Transverse colon (tissue), 3 donors: ENCODE measurements around the gene MCAM.

ENCODE experiments used
- POLR2A ChIP-seq: fragments of 450-650 bp; IDR thresholded peaks from one replicate; pipeline ENCODE4 v1.6.1; 2016; ENCODE audit warnings: antibody characterized with exemption, mild to moderate bottlenecking, moderate library complexity
- TF ChIP-seq, protein P1 (sequence below), 5 experiments: fragments of 200-600 bp in 3 of 5; fragments of 450-650 bp in 2 of 5; sonication (generic) in 3 of 5; IDR thresholded peaks; 1 replicate in 2 of 5; 2 replicates in 3 of 5; pipeline ENCODE4 v1.5.1; 2016 to 2017; ENCODE audit warnings: antibody characterized with exemption in 5 of 5, inconsistent platforms in 3 of 5, mild to moderate bottlenecking in 2 of 5, moderate library complexity in 1 of 5

GRCh38 chr11:119324189-119324588 lies 7.3 kb upstream of the MCAM start:
- TF ChIP-seq, protein P1, sequence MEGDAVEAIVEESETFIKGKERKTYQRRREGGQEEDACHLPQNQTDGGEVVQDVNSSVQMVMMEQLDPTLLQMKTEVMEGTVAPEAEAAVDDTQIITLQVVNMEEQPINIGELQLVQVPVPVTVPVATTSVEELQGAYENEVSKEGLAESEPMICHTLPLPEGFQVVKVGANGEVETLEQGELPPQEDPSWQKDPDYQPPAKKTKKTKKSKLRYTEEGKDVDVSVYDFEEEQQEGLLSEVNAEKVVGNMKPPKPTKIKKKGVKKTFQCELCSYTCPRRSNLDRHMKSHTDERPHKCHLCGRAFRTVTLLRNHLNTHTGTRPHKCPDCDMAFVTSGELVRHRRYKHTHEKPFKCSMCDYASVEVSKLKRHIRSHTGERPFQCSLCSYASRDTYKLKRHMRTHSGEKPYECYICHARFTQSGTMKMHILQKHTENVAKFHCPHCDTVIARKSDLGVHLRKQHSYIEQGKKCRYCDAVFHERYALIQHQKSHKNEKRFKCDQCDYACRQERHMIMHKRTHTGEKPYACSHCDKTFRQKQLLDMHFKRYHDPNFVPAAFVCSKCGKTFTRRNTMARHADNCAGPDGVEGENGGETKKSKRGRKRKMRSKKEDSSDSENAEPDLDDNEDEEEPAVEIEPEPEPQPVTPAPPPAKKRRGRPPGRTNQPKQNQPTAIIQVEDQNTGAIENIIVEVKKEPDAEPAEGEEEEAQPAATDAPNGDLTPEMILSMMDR (IDR thresholded peaks at IDR 0.05) = no peak
- TF ChIP-seq POLR2A = no peak
